ENCODE results near the gene DOCK10.

DNA sequence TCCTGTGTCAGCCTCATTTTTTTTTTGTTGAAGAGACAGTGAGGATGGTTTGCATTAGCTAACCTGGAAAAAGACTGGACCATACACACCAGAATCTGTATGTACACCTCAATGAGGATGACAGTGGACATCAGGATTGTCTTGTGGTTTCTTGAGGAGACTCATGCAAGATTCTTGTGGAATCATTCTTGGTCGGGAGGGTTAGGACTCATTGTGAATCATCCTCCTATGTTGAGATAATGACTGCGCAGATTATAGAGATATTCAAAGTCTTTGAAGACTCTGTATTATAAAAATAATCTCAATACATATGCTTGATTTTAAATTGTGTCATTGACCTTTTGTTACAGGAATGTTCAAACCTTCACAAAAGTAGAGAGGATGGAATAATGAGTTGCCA, 49.1 kb upstream of the DOCK10 start:
- TF ChIP-seq, protein P1, sequence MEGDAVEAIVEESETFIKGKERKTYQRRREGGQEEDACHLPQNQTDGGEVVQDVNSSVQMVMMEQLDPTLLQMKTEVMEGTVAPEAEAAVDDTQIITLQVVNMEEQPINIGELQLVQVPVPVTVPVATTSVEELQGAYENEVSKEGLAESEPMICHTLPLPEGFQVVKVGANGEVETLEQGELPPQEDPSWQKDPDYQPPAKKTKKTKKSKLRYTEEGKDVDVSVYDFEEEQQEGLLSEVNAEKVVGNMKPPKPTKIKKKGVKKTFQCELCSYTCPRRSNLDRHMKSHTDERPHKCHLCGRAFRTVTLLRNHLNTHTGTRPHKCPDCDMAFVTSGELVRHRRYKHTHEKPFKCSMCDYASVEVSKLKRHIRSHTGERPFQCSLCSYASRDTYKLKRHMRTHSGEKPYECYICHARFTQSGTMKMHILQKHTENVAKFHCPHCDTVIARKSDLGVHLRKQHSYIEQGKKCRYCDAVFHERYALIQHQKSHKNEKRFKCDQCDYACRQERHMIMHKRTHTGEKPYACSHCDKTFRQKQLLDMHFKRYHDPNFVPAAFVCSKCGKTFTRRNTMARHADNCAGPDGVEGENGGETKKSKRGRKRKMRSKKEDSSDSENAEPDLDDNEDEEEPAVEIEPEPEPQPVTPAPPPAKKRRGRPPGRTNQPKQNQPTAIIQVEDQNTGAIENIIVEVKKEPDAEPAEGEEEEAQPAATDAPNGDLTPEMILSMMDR (IDR thresholded peaks at IDR 0.05) = no peak
- no peak for TF ChIP-seq POLR2AphosphoS5 (IDR thresholded peaks at IDR 0.05; ENCODE audit: low read depth, low read length)
- no peak for TF ChIP-seq TCF7L2 (IDR thresholded peaks at IDR 0.05; ENCODE audit: low read depth, low read length)
- TF ChIP-seq, protein P2, sequence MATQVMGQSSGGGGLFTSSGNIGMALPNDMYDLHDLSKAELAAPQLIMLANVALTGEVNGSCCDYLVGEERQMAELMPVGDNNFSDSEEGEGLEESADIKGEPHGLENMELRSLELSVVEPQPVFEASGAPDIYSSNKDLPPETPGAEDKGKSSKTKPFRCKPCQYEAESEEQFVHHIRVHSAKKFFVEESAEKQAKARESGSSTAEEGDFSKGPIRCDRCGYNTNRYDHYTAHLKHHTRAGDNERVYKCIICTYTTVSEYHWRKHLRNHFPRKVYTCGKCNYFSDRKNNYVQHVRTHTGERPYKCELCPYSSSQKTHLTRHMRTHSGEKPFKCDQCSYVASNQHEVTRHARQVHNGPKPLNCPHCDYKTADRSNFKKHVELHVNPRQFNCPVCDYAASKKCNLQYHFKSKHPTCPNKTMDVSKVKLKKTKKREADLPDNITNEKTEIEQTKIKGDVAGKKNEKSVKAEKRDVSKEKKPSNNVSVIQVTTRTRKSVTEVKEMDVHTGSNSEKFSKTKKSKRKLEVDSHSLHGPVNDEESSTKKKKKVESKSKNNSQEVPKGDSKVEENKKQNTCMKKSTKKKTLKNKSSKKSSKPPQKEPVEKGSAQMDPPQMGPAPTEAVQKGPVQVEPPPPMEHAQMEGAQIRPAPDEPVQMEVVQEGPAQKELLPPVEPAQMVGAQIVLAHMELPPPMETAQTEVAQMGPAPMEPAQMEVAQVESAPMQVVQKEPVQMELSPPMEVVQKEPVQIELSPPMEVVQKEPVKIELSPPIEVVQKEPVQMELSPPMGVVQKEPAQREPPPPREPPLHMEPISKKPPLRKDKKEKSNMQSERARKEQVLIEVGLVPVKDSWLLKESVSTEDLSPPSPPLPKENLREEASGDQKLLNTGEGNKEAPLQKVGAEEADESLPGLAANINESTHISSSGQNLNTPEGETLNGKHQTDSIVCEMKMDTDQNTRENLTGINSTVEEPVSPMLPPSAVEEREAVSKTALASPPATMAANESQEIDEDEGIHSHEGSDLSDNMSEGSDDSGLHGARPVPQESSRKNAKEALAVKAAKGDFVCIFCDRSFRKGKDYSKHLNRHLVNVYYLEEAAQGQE (IDR thresholded peaks at IDR 0.05; ENCODE audit: insufficient read depth in 1 of 2, low read depth in 2 of 2, low read length in 1 of 2) = no peak
- TF ChIP-seq SIN3A (IDR thresholded peaks at IDR 0.05; ENCODE audit: borderline replicate concordance, insufficient read depth, low read depth, low read length) = no peak

Data from Panc1 (cell line).